HepG2 (cell line): Measurements from ENCODE around the gene CSNK1D. TPM values are rescaled to one million over a fixed set of nuclear protein-coding genes. Genes with fewer than 3 reads are reported as not detected.

Source experiments
- BCL6 ChIP-seq: IDR thresholded peaks from 2 replicates; pipeline ENCODE4 v1.6.1; 2016; ENCODE audit warnings: missing genetic modification reagents, missing compliant biosample characterization
- BRD4 ChIP-seq: sonication (generic); formaldehyde crosslinking; IDR thresholded peaks from 2 replicates; pipeline ENCODE4 v1.4.0; 2020; ENCODE audit warnings: missing genetic modification reagents
- CBX1 ChIP-seq: IDR thresholded peaks from one replicate; pipeline ENCODE4 v1.6.1; 2016; ENCODE audit warnings: antibody characterized with exemption, low read depth
- GZF1 ChIP-seq: sonication (generic); formaldehyde crosslinking; IDR thresholded peaks from 2 replicates; pipeline ENCODE4 v1.5.1; 2020; ENCODE audit warnings: mild to moderate bottlenecking, missing genetic modification reagents
- HIVEP1 ChIP-seq: sonication (generic); formaldehyde crosslinking; IDR thresholded peaks from 2 replicates; pipeline ENCODE4 v1.4.0; 2020; ENCODE audit warnings: mild to moderate bottlenecking, missing genetic modification reagents
- HOXA3 ChIP-seq: sonication (generic); formaldehyde crosslinking; IDR thresholded peaks from 2 replicates; pipeline ENCODE4 v1.5.0; 2020; ENCODE audit warnings: missing genetic modification reagents
- HOXA9 ChIP-seq: sonication (generic); formaldehyde crosslinking; IDR thresholded peaks from 2 replicates; pipeline ENCODE4 v1.8.1; 2022; ENCODE audit warnings: missing genetic modification reagents, mild to moderate bottlenecking, moderate library complexity, borderline replicate concordance
- IRF2 ChIP-seq: IDR thresholded peaks from 2 replicates; pipeline ENCODE4 v1.6.1; 2018; ENCODE audit warnings: missing genetic modification reagents, missing compliant biosample characterization
- IRX3 ChIP-seq: sonication (generic); formaldehyde crosslinking; IDR thresholded peaks from 2 replicates; pipeline ENCODE4 v1.8.1; 2023; ENCODE audit warnings: mild to moderate bottlenecking, low read depth, missing genetic modification reagents, borderline replicate concordance
- MBNL3 ChIP-seq: fragments of 250-450 bp; sonication (Bioruptor Pico); conservative IDR thresholded peaks from 2 replicates; pipeline ENCODE4 v1.8.0; 2022; ENCODE audit warnings: mild to moderate bottlenecking, inconsistent platforms
- MED8 ChIP-seq: sonication (generic); formaldehyde crosslinking; IDR thresholded peaks from 2 replicates; pipeline ENCODE4 v1.8.1; 2023; ENCODE audit warnings: mild to moderate bottlenecking, missing genetic modification reagents; ENCODE audit not compliant: insufficient replicate concordance
- NFIC ChIP-seq: IDR thresholded peaks from 2 replicates; pipeline ENCODE4 v1.6.1; 2012; ENCODE audit warnings: mild to moderate bottlenecking, low read length, inconsistent platforms
- RBM22 ChIP-seq: fragments of 200-400 bp; formaldehyde crosslinking; optimal IDR thresholded peaks from 2 replicates; pipeline ENCODE3; 2017; ENCODE audit warnings: mild to moderate bottlenecking, low read length, moderate library complexity
- RCOR2 ChIP-seq: IDR thresholded peaks from 2 replicates; pipeline ENCODE4 v1.6.1; 2016; ENCODE audit warnings: missing biosample characterization, missing genetic modification reagents
- RFXANK ChIP-seq: IDR thresholded peaks from 2 replicates; pipeline ENCODE4 v1.6.1; 2016
- SRF ChIP-seq: IDR thresholded peaks from 2 replicates; pipeline ENCODE4 v1.6.1; 2011; ENCODE audit warnings: mild to moderate bottlenecking, low read depth, low read length, moderate library complexity
- SSRP1 ChIP-seq: IDR thresholded peaks from 2 replicates; pipeline ENCODE4 v1.6.1; 2016; ENCODE audit warnings: control low read depth
- THAP11 ChIP-seq: IDR thresholded peaks from 2 replicates; pipeline ENCODE4 v1.6.1; 2016; ENCODE audit warnings: missing biosample characterization, missing genetic modification reagents
- ZC3H13 ChIP-seq: sonication (generic); formaldehyde crosslinking; IDR thresholded peaks from 2 replicates; pipeline ENCODE4 v1.8.1; 2023; ENCODE audit warnings: mild to moderate bottlenecking, missing genetic modification reagents, moderate library complexity
- ZFP36L2 ChIP-seq: sonication (generic); formaldehyde crosslinking; IDR thresholded peaks from 2 replicates; pipeline ENCODE4 v1.4.0; 2020; ENCODE audit warnings: missing genetic modification reagents
- ZFP37 ChIP-seq: sonication (generic); formaldehyde crosslinking; IDR thresholded peaks from 2 replicates; pipeline ENCODE4 v1.4.0; 2020; ENCODE audit warnings: missing genetic modification reagents, borderline replicate concordance
- ZFP82 ChIP-seq: sonication (generic); formaldehyde crosslinking; IDR thresholded peaks from 2 replicates; pipeline ENCODE4 v1.5.1; 2020; ENCODE audit warnings: mild to moderate bottlenecking, missing genetic modification reagents, borderline replicate concordance
- ZNF34 ChIP-seq: sonication (generic); formaldehyde crosslinking; IDR thresholded peaks from 2 replicates; pipeline ENCODE4 v1.4.0; 2020; ENCODE audit warnings: mild to moderate bottlenecking, missing genetic modification reagents, borderline replicate concordance
- ZNF543 ChIP-seq: sonication (generic); formaldehyde crosslinking; IDR thresholded peaks from 2 replicates; pipeline ENCODE4 v1.4.0; 2020; ENCODE audit warnings: mild to moderate bottlenecking, missing genetic modification reagents
- ZNF660 ChIP-seq: sonication (generic); formaldehyde crosslinking; IDR thresholded peaks from 2 replicates; pipeline ENCODE4 v1.5.1; 2020; ENCODE audit warnings: mild to moderate bottlenecking, low read depth, missing genetic modification reagents, borderline replicate concordance
- ZNF790 ChIP-seq: sonication (generic); formaldehyde crosslinking; IDR thresholded peaks from 2 replicates; pipeline ENCODE4 v1.8.0; 2022; ENCODE audit warnings: missing genetic modification reagents, mild to moderate bottlenecking, borderline replicate concordance
- ZNF841 ChIP-seq: sonication (generic); formaldehyde crosslinking; IDR thresholded peaks from 2 replicates; pipeline ENCODE4 v1.8.1; 2023; ENCODE audit warnings: missing genetic modification reagents, borderline replicate concordance
- polyA plus RNA-seq, 8 experiments: library from polyadenylated mRNA; depleted of rRNA in 3 of 8; stranded (reverse) in 7 of 8; unstranded in 1 of 8; fragments of >200 nt; fragmentation: Illumina TruSeq in 4 of 8; extraction: Trizol in 4 of 8; gene quantifications; 2 replicates each; pipeline versions ENCODE4 v1.2.1 to v1.2.3, GENCODE V29; 2011 to 2016; ENCODE audit warnings: low read depth in 4 of 8, missing spikeins in 1 of 8, mixed read lengths in 1 of 8; ENCODE audit not compliant: insufficient read depth in 1 of 8
- total RNA-seq, 5 experiments: library from RNA; depleted of rRNA; stranded (reverse); fragments of >200 nt; fragmentation: Illumina TruSeq; extraction: Trizol; gene quantifications; 2 replicates each; pipeline ENCODE4 v1.2.3, GENCODE V29; 2016; ENCODE audit warnings: low read depth in 1 of 5
- TF ChIP-seq, protein P1 (sequence below): IDR thresholded peaks from 2 replicates; pipeline ENCODE4 v1.6.1; 2016; ENCODE audit warnings: low read depth, control low read depth
- TF ChIP-seq, protein P2 (sequence below): sonication (generic); formaldehyde crosslinking; IDR thresholded peaks from 2 replicates; pipeline ENCODE4 v1.4.0; 2020; ENCODE audit warnings: missing genetic modification reagents
- TF ChIP-seq, protein P3 (sequence below): sonication (generic); formaldehyde crosslinking; IDR thresholded peaks from 2 replicates; pipeline ENCODE4 v1.4.0; 2020; ENCODE audit warnings: low read depth, mild to moderate bottlenecking, missing genetic modification reagents

The CSNK1D gene
- total and polyA plus RNA-seq, 2 of the 13 experiments (the other 11 are each of a cell fraction or from before 2014, with no cell fraction given): 31.5 to 128 TPM

DNA sequence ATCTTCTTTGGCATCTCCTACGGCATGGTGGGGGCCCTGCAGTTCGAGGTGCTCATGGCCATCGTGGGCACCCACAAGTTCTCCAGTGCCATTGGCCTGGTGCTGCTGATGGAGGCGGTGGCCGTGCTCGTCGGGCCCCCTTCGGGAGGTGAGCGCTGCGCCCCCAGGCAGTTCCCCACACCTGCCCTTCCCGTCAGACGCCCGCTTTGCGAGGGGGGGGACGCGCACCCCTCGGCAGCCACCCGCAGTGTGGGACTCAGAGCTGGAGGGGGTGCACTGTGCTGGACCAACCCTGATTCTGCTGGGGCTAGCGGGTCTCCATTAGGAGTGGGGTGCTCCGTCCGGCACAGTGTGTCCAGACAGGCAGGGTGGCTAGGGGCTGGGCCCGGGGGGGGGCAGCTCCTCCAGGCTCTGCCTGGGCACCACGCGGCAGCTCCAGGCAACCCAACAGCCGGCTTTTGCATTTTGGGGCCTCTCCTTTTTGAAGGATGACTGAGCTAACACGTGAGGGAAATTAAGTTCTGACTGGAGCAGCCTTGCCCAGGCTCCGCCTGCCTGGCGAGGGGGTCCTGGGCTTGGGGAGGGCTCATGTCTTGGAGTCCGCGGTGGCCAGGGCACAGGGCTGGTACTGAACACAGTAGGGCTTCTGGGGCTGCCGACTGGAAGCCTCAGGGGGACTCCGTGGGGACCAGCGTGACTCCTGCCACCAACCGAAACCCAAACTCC lies 35.6 kb downstream of the CSNK1D start (continued):
- TF ChIP-seq, protein P1, sequence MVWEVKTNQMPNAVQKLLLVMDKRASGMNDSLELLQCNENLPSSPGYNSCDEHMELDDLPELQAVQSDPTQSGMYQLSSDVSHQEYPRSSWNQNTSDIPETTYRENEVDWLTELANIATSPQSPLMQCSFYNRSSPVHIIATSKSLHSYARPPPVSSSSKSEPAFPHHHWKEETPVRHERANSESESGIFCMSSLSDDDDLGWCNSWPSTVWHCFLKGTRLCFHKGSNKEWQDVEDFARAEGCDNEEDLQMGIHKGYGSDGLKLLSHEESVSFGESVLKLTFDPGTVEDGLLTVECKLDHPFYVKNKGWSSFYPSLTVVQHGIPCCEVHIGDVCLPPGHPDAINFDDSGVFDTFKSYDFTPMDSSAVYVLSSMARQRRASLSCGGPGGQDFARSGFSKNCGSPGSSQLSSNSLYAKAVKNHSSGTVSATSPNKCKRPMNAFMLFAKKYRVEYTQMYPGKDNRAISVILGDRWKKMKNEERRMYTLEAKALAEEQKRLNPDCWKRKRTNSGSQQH (CRISPR knock-in tag): no peak
- TF ChIP-seq HOXA3 (CRISPR knock-in tag) (no peak), HIVEP1 (CRISPR knock-in tag) (no peak; the same call in 1 of the 2 replicates), MED8 (CRISPR knock-in tag) (no peak), ZC3H13 (peak; percentile 95; the same call in 1 of the 2 replicates), RBM22 (peak; percentile 44), ZNF841 (CRISPR knock-in tag) (no peak), ZFP37 (no peak), RFXANK (CRISPR knock-in tag) (no peak), GZF1 (CRISPR knock-in tag) (no peak), SRF (no peak), THAP11 (CRISPR knock-in tag) (no peak), ZNF660 (CRISPR knock-in tag) (no peak), ZNF543 (CRISPR knock-in tag) (no peak), BRD4 (CRISPR knock-in tag) (no peak), HOXA9 (CRISPR knock-in tag) (no peak), ZFP82 (CRISPR knock-in tag) (no peak), MBNL3 (CRISPR knock-in tag) (no peak), ZNF790 (CRISPR knock-in tag) (no peak), NFIC (no peak), IRF2 (CRISPR knock-in tag) (no peak), ZNF34 (CRISPR knock-in tag) (no peak), BCL6 (no peak), IRX3 (CRISPR knock-in tag) (no peak), RCOR2 (CRISPR knock-in tag) (no peak), ZFP36L2 (no peak), CBX1 (no peak), SSRP1 (CRISPR knock-in tag) (0 out of 2 replicates have a peak, but pooled peaks have one; percentile 24)
- TF ChIP-seq, protein P2, sequence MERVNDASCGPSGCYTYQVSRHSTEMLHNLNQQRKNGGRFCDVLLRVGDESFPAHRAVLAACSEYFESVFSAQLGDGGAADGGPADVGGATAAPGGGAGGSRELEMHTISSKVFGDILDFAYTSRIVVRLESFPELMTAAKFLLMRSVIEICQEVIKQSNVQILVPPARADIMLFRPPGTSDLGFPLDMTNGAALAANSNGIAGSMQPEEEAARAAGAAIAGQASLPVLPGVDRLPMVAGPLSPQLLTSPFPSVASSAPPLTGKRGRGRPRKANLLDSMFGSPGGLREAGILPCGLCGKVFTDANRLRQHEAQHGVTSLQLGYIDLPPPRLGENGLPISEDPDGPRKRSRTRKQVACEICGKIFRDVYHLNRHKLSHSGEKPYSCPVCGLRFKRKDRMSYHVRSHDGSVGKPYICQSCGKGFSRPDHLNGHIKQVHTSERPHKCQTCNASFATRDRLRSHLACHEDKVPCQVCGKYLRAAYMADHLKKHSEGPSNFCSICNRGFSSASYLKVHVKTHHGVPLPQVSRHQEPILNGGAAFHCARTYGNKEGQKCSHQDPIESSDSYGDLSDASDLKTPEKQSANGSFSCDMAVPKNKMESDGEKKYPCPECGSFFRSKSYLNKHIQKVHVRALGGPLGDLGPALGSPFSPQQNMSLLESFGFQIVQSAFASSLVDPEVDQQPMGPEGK: 0 out of 2 replicates have a peak, but pooled peaks have one; percentile 32
- TF ChIP-seq, protein P3, sequence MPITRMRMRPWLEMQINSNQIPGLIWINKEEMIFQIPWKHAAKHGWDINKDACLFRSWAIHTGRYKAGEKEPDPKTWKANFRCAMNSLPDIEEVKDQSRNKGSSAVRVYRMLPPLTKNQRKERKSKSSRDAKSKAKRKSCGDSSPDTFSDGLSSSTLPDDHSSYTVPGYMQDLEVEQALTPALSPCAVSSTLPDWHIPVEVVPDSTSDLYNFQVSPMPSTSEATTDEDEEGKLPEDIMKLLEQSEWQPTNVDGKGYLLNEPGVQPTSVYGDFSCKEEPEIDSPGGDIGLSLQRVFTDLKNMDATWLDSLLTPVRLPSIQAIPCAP (CRISPR knock-in tag): no peak
